Right ventricle myocardium superior (tissue), 1 donor: ENCODE data around the gene GFER. TPM values are rescaled to one million over a fixed set of nuclear protein-coding genes. Genes with fewer than 3 reads are reported as not detected.

Source experiments
- ATAC-seq: fragments of 200-7000 bp; cut with Tn5 transposase; one replicate; pipeline ENCODE4 v1.9.1; 2020; ENCODE audit warnings: mild to moderate bottlenecking; ENCODE audit not compliant: poor library complexity
- DNase-seq: peaks from one replicate; pipeline ENCODE4 v3.0.0-alpha.2; 2020
- intact Hi-C: fragments of 100-400 bp; cut with DNase I; formaldehyde crosslinking; loops from one replicate; pipeline ENCODE4 v1.11.2; 2022
- total RNA-seq: library from RNA; stranded (reverse); fragmentation: NEBNext Ultra II Directional; extraction: Animal tissue kit (Norgen Biotek cat#: 25700); gene quantifications from one replicate; pipeline ENCODE4 v1.2.1, GENCODE V29; 2021
- donor health status: DM: no; HTN: yes; CAD: no; lungs with severe emphysema.

Gene GFER
- total RNA-seq, 1 donor from 2014 or later, result 28.3 TPM

DNA sequence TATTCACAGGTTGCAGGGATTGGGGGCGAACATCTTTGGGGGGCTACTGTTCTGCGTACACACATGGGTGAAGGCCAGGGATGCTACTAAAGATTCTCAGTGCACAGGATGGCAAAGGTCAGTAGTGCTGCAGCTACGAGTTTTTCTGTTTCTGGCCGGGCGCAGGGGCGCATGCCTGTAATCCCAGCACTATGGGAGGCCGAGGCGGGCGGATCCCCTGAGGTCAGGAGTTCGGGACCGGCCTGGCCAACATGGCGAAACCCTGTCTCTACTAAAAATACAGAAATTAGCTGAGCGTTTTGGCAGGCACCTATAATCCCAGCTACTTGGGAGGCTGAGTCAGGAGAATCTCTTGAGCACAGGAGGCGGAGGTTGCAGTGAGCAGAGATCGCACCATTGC lies 29.5 kb downstream of the GFER start:
- ATAC-seq, result no peak
- intact Hi-C loops, result no loop called here
- DNase-seq, result no peak

DNA sequence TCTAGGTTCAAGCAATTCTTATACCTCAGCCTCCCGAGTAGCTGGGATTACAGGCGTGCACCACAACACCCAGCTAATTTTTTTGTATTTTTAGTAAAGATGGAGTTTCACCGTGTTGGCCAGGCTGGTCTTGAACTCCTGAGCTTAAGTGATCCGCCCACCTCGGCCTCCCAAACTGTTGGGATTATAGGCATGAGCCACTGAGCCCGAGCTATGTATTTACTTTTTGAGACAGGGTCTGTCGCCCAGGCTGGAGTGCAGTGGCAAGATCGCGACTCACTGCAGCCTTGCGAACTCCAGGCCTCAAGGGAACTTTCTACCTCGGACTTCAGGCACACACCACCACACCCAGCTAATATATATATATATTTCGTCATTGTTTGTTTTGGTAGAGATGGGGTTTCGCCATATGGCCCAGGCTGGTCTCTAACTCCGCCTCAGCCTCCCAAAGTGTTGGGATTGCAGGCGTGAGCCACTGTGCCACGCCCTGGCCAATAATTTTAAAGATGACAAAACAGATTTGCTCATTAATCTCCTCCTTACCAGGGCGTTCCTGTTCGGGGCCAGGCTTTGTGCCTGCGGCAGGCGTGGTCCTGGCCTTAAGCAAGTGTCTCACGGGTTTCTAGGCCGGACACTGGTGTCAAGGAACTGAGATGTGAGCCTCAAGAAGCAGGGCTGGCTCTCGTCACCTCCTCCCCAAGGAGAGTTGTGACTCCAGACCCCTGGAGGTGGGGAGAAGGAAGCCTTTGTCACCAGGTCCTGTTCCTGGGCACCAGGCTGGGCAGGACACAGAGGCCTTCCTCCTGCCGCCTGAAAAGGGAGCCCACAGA lies 31.3 kb downstream of the GFER start:
- intact Hi-C loops, result no loop called here
- ATAC-seq (no peak), DNase-seq (peak; percentile 32)

DNA sequence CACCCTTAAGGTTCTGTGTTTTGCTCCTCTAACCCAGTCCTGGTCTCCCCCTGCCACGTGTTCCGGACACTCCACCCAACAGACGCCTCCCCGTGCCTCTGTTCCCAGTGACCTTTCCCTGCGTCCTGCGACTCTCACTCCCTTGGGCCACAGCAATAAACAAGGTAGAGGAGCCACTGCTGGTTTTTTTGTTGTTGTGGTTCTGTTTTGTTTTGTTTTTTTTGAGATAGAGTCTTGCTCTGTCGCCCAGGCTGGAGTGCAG lies 31.9 kb downstream of the GFER start:
- ATAC-seq, result no peak
- intact Hi-C loops, result no loop called here
- DNase-seq, result no peak

DNA sequence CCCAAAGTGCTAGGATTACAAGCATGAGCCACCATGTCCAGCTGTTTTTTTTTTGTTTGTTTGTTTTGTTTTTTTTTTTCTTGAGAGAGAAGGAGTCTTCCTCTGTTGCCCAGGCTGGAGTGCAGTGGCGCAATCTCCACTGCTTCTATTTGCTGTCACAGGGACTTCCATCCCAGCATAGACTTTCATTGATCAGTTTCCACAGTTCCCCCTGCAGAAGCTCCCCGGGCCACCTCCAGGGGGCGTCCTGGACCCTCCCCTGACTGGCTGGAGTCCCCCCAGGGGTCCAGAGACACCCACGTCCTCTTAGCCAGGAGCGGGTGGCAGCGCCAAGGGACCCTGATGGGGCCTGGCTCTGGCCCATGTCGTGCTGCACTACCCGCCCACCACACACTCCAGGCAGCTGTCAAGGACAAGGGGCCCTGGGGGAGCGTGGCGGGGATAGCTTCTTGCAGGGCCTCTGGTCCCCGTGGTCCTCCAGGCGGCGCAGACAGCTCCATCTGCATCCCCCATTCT lies 32.5 kb downstream of the GFER start:
- DNase-seq (peak; percentile 37), ATAC-seq (no peak)
- intact Hi-C loops, result no loop called here

DNA sequence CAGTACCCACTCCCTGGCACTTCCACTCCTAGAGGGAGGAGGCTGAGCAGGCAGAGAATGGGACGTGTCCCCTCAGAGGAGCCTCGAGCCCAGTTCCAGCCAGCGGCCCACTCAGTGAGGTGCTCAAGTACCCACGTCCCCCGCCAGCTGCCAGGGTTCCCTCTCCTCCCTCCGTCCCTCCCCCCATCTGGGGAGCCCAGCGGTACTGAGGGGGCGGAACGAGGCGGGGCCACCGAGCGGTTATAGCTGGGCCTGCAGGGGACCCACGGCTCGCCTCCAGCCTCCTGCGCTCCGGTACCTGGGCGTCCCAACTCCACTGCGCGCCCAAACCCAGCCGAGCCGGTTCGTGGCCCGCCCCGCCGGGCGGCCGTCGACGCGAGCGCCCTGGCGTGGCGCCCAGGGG lies 35.5 kb downstream of the GFER start, which contains the start of gene NPW:
NPW (plus strand) TSS at position 268 of the 403 bp plus-strand sequence.
- ATAC-seq (no peak), DNase-seq (no peak)
- intact Hi-C loops, result no loop called here

DNA sequence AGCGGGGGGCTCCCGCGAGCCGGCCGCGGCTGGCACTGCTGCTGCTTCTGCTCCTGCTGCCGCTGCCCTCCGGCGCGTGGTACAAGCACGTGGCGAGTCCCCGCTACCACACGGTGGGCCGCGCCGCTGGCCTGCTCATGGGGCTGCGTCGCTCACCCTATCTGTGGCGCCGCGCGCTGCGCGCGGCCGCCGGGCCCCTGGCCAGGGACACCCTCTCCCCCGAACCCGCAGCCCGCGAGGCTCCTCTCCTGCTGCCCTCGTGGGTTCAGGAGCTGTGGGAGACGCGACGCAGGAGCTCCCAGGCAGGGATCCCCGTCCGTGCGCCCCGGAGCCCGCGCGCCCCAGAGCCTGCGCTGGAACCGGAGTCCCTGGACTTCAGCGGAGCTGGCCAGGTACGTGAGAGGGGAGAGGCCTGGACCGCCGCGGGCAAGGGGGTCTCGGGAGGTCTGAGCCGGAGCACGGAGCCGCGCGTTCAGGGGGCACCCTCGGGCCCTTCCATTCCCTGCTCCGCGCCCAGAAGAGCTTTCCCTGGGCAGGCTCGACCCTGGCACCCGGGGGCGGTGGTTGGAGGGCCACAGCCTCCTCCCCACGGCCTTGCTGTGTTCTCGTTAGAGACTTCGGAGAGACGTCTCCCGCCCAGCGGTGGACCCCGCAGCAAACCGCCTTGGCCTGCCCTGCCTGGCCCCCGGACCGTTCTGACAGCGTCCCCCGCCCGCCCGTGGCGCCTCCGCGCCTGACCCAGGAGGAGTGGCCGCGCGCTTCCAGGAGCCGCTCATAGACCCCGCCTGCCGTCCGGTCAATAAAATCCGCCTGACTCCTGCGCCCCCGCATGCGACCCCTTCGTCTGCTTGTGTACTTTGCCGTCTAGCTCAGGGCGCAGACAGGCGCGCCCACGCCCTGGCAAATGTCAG lies 36.2 kb downstream of the GFER start:
- no peak for DNase-seq
- no peak for ATAC-seq
- intact Hi-C loops, result no loop called here

DNA sequence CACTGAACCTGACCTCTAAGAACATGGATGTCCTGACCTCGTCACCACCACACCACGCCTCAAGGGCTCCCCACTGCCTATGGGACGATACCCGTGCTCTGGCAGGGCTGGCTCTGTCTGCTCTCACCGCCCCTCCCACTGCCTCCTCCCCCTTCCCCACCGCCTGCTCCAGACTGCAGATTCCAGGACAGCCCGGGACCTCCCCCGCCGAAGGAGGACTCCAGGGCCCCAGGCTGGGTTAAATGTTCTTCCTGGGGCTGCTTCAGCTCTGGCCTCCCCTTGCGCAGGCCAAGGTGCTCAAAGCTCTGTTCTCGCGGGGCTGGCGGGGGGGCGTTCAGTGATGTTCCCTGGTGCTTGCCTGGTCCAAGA lies 38.7 kb downstream of the GFER start:
- intact Hi-C loops, result loop anchor here (2.0 kb wide), 1 partner anchor 120 kb away; no protein-coding TSS in a partner anchor
- no peak for DNase-seq
- peak; percentile 3 for ATAC-seq

DNA sequence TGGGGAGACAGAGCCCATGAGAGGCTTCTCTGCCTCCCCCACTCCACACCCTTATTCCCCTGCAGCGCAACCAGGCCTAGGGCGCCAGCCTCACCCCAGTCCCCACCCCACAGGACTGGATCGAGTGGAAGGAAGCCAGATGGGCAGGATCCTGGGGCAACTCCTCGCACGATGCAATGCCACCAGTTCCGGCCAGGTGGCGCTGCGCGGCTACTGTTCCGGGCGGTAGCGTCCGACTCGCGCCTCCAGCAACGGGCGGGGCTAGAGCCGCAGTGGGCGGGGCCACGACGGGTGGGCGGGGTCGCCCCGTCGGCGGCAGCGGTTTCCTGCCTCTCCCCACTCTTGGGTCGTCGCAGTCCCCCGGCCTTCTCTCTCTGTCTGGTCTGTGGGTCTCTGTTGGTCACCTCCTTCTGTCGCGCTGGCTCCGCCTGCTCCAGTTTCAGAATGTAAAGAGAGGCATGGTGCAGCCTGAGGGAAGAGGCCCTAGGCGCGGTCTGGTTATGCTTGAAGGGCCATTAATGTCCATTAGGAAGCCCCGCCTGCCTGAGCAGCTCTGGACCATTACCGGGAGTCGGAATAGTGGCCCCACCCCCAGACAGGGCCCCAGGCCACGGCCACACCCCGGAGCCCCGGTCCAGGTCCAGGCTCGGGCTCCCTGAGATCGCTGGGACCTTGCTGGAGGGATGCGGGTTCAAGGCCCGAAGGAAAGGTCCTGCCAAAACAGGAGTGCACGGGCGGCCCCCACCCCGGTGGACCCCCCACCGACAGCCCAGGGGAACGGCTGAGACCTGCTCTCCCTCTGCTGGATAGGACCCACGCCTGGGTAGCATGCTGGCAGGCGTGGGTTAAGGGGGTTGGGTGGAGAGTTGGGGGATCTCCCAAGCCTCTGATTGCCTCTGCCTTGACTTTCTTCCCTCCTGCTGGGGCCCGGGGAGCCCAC lies 39.4 kb downstream of the GFER start:
- intact Hi-C loops, result loop anchor here (2.0 kb wide), 1 partner anchor 119 kb away; no protein-coding TSS in a partner anchor
- peak; percentile 91 for ATAC-seq
- peak; percentile 97 for DNase-seq

DNA sequence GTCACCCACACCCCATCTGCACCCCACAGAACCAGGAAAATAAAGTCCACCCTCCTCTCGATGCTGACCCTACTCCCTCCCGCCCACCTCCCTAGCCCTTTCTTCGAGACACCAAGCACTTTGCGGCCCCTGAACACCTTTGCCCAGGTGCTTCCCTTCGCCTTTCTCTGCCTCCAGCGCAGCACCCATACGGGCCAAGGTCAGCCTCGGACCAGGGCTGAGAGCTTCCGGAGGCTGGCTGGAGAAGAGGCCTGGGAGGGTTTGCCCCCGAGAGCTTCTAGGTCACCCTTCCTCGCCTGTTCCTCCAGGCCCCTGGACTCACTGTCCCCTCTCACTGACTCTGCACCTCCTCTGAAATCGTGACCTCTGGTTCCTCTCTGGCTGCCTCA lies 40.0 kb downstream of the GFER start:
- intact Hi-C loops, result no loop called here
- DNase-seq, result no peak
- no peak for ATAC-seq

DNA sequence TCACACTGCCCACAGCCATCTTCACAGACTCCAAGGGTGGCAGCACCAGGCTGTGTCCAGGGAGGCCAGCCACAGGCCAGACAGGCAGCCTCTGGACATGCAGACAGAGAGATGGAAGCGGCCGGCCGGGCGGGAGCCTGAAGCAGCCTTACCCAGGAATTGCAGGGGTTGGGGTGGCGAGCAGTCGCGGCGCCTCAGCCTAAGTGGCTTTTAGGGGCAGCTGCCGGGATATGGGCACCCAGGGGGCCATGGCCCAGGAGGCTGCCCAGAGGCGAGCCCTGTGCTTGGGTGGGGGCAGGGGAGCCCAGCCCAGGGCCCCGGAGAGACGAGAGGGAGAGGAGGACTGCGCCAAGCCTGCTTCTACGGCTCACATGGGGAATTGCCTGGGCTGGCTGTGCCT lies 41.3 kb downstream of the GFER start:
- no peak for DNase-seq
- no peak for ATAC-seq
- intact Hi-C loops, result no loop called here

DNA sequence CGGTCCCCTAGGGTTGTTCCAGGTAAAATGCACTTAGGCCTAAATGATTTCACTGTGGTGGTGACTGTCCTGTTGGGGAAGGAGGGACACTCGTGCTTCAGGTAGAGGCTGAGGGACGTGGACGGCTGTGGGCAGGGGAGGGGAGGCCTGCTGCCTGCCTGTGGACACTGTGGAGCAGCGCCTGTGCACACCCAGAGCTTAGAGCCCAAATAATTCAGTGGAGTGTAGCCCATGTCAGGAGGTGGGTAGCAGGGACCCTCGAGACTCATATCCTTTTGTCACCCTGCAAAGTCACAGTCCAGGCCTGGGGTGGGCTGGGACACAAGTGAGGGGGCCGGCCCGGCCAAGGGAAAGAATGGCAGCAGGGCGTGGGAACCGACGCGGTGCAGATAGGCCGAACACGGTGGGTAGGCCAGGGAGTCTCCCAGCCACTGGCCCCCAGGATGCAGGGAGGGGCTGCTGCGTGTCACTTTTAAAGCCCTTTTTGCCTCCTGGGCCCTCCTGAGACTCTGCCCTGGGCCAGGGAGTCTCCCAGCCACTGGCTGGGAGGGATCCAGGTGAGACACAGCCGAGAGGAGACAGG lies 42.0 kb downstream of the GFER start:
- DNase-seq (no peak), ATAC-seq (no peak)
- intact Hi-C loops, result no loop called here

DNA sequence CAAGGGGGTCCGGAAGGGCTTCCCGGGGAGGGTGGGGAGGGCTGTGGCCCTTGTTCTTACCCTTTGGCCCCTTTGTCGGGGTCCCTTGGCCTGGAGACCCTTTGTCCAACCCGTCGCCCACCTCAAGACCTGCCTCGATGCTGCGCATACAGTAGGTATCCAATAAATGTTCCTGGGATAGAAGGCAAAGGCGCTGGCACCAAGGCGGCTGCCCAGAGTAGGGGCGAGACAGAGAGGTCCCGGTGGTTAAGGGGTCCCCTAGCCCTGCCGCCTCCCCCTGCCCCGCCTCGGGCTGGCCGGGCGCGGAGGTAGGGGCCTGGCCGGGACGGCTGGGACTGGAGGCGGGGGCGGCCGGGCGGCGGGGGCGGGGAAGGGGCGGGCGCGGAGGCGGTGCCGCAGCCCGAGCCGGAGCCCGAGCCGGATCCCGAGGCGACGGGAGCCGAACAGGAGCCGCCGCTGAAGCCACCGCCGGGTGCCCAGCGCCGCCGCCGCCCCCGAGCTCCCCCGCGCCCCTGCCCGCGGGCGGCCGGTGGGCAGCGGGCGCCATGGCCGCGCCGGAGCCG lies 42.5 kb downstream of the GFER start, which contains the start of gene NHERF2:
NHERF2 (plus strand) TSS at position 442 of the 563 bp plus-strand sequence; CDS start at position 546, 104 bp downstream.
- intact Hi-C loops, result no loop called here
- DNase-seq (peak; percentile 65), ATAC-seq (peak; percentile 37)

DNA sequence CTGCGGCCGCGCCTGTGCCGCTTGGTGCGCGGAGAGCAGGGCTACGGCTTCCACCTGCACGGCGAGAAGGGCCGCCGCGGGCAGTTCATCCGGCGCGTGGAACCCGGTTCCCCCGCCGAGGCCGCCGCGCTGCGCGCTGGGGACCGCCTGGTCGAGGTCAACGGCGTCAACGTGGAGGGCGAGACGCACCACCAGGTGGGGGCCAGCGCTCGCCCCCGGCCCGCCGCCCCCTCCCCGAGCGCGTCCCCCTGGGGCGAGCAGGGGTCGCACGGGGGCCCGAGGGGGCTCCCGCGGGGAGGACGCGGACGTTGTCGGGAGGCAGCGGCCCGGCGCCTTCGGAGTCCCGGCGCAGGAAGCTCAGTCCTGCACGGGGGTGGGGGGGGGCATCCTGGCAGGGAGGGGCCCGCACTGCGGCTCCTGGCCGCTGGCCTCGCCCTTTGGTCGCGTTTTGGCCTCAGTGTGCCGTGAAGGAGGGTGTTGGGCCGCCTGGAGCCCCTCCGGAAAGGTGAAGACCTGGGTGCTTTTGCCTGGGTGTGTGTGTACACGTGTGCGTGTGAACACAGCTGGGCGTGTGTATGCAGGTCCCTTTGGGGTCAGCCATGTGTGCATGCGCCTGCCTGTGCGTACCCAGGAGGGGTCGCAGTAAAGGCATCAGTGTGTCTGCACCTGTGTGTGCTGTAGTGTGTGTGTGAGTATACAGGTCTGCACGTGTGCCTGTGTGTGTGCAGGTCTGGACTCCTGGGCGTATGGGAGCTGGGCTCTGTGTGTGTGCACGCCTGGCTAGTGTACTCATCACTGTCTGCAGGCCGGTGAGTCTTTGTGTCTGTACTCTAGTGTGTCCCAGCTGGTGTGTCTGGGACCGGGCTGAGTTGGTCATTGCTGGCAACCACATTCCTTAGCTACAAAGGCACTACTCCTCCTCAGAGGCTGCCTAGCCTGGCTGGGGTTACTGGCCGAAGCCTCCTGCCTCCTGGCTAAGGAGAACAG lies 43.3 kb downstream of the GFER start:
- DNase-seq, result no peak
- no peak for ATAC-seq
- intact Hi-C loops, result no loop called here

DNA sequence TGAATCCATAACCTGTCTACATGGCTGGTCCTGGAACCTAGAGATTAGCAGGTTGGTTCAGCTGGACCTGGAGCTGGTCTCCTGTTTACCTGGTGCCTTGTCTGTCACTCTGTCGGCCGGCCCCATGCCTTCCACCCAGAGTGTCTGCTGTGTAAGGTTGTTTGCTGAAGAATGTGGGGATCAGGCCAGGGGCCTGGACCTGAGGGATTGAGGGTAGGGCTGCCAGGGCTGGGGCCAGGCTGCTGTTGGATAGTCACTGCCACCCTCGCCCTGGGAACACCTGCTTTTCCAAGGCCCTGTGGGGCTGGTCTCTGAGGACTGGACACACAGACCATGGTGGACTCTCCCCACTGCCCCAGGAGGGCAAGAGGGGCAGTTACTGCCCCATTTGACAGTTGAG lies 44.2 kb downstream of the GFER start:
- ATAC-seq, result no peak
- intact Hi-C loops, result no loop called here
- DNase-seq, result no peak

DNA sequence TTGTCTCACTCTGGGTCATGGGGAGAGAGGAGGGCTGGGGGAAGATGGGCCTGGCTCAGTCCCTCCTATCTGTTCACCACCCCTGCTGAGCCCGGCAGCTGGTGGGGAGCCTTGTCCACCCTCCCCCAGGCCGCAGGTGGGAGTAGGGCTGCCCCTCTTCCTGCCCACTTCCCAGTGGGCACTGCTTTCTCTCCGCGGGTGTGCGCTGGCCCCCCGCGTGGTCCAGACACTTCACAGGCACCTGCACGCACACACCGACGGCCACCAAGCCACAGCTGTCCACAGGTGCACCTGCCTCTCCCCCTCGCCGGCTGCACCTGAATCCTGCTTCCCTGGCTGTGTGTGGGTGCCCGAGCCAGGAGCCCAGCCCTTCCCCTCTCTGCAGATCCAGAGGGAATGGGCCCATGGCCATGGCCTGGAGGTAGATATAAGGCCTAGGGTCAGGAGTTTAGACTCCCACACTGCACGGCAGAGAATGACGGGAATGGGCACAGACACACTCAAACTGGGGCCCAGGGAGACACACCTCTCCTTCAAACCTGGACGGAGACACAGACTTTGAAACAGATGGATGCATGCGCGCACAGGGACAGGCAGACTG lies 44.7 kb downstream of the GFER start:
- DNase-seq (no peak), ATAC-seq (no peak)
- intact Hi-C loops, result no loop called here

DNA sequence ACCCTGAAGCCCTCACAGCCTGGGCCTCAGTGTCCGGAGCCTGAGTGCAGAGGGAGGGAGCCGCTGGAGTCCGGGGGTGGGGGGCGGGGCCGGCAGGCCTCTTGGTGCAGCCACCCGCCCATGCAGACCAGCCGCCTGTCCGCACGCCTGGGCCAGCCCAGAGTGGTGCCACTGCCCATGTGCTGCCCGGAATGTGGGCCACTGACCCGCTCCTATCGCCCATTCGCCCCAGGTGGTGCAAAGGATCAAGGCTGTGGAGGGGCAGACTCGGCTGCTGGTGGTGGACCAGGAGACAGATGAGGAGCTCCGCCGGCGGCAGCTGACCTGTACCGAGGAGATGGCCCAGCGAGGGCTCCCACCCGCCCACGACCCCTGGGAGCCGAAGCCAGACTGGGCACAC lies 45.4 kb downstream of the GFER start:
- intact Hi-C loops, result no loop called here
- ATAC-seq, result no peak
- DNase-seq, result no peak
